HG03432 (cell line): ENCODE results near the gene LBH.
A peak's percentile ranks its signal among the peaks of the same experiment; 100 is the strongest.

Source experiments
- ATAC-seq: cut with Tn5 transposase; IDR thresholded peaks from one replicate; pipeline ENCODE4 v1.9.1; 2021; ENCODE audit warnings: mild to moderate bottlenecking, moderate library complexity; ENCODE audit not compliant: unreplicated experiment

Gene LBH

DNA sequence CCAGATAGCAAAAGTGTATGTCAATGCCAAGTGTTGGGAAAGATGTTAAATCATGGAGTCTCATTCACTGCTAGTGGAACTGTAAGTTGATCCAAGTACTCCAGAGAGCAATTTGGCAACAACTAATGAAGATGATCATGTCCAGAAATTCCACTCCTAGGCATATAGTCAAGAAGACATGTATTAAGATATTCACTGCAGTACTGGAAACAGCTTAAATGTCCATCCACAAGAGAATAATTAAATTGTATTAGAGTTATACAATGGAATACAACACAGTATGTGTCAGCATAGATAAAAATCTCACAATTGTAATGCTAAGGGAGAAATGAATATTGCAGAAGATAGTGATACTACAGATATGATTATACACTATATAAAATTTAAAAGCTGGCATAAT lies 15.2 kb upstream of the LBH start:
- ATAC-seq, result no peak

DNA sequence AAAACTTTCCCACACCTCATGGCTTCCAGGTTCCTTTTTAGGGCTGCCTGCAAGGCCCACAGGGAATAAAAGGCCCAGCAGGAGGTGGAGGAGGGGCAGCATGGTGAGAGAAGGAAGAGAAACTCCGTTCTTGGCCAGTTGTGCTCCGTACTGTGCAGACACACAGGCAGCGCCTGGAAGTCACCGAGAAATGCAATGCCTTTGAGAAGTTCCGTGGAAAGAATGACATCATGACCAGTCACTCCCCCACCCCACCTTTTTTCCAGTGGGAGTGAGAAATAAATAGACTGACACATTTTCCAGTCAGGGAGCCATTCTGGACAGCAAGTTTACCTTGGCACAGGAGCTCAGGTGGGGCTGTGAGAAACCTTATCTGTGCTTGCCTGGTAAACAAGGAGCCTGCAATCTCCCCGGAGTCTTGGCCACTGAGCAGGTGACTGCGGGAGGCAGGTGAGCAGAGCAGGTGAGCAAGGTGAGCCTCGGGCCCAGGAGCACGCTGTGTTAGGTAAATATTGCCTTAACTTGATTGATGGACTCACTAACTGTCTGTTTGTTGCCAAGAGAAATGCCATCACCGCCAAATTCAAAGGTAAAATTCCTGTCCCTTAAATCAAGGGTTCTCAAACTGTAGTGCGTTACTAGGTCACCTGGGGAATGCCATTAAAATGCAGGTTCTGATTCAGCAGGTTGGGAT lies 13.5 kb upstream of the LBH start:
- peak; percentile 49 for ATAC-seq

DNA sequence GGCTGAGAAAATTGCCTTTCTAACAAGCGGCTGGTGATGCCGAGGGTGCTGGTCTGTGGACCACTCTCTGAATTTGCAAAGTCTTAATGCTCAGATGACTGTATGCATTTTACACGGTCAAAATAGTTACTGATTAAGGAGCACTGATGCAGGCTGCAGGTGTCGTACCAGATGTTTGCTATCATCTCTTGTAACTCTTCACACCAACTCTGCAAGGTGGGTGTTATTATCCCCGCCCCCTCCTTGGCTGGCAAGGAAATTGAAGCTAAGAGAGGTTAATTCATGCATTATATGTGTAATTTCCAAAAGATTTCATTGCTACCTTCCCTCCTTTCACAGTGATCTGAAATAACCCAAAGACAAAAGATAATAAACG lies 13.0 kb upstream of the LBH start:
- ATAC-seq, result no peak

DNA sequence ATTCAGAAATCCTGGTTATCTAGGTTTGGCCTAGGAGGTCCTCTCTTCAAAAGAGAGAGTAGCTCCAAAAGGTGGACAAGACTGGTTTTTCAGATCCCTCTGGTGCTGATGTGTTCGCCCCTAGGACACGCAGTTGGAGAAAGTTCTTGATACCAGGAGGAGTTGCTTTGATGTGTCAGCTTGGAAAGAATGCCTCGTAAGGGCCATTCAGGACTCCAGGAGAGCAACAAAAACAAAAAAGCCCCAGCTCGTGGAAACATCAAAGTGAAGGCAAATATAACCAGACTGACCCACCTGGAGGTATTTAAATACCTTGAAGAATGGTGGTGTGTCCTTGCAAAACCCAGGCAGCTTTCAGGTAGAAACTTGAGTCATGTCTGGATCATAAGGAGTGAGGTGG lies 12.5 kb upstream of the LBH start:
- ATAC-seq, result no peak

DNA sequence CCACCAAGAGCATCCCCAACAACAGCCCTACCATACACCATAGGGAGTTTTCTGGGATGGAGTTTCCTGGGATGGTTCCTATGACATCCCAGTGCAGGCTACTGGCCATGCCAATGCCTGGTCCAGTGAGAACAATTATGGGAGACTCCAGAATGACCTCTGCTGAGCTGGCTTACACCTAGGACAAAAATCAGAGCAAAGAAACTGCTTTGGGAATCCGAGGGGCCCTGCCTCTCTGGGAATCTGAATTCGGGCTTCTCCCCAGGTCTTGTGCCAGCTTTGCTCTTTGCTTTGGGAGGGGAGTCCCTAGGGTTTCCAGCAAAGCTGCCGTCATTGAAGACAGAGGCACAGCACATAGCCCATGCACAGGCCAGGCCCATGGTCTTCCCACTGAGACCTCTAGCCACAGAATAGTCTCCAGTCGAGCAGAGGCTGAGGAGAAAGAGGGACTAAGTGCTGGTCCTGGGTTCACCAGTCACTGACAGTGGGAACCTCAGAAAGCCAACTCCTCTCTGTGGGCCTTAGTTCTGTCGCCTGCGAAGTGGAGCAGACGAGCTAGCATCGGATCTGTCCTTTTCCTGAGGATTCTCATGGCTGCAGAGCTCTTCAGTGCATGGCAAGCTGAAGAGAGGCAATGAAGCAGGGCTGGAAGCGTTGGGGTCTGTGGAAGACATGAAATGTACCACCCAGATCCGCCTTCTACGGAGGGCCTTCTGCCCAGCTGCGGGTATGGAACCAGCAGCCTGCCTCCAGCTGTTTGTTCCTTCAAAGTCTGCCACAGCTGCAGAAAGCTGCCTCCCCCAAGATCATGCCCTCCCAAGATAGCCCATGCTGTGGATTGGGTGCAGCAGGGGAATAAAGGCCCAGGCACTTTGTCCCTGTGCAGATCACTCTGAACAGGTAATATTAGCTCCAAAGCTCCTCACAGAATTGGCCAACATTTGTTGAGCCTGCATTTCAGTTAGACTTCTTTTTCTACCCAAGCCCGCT lies 11.2 kb upstream of the LBH start:
- ATAC-seq, result no peak

DNA sequence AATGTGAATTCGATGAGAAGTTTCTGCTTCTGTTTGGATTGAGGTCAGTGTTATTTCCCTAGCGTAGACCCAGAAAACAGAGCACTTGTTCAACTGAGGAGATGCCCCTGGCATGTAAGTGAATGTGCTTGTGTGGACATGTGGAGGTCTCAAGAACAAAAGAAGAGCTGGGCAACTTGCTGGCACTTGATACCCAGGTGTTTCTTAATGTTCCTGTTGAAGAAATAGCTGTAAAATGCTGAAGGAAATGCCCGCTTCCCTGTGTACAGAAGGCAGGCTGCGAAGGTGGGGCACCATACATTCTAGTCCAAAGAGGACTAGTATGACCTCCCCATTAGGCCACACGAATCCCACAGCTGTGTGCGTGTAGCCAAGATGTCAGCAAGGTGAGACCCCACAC lies 9.8 kb upstream of the LBH start:
- ATAC-seq, result no peak

DNA sequence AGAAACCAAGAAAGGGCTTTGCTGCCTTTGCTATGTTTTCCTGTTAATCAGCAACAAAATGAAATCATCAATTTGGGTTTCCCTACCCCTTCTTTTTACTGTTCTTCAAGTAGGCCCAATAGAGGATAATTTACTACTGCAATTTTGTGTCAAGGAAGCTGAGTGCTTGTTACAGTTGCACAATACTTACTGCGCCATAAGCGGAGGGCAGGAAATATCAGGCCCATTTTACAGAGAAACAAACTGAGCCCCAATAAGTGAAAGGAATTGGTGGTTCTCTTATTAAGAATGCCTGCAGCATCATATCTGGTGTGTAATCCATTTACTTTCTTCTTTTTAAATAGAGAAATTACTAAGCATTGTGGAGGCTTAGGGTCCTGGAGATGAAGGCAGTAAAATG lies 9.3 kb upstream of the LBH start:
- ATAC-seq, result no peak

DNA sequence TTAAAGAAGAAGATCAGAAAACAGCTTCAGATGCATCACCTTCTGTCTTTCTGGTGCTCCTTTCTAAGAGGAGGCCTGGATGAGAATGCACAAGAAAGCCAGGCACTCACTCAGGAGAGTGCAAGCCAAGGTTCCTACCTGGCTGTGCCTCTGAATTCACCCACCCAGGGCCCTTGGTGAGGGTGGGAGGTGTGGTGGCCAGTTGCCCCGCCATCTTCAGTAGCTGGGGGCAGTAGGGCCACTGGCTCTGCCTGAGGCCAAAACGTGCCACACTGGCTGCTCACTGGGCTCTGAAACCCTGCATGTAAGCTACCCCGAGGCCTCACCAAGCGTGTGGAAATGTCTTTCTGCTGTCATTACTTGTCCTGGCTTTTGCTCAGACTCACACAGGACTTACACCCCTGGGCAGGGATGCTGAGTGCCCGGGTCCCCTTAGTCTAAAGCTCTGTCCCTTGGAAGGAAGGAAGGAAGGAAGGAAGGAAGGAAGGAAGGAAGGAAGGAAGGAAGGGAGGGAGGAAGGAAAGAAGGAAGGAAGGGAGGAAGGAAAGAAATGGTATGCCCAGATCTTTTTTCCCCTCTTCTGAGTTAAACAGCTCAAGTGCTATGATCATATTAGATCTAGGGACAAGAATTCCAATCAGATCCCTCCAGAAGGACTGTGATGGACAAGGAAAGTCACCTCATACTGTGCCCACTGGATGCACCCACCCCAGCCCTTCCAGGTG lies 8.5 kb upstream of the LBH start:
- no peak for ATAC-seq

DNA sequence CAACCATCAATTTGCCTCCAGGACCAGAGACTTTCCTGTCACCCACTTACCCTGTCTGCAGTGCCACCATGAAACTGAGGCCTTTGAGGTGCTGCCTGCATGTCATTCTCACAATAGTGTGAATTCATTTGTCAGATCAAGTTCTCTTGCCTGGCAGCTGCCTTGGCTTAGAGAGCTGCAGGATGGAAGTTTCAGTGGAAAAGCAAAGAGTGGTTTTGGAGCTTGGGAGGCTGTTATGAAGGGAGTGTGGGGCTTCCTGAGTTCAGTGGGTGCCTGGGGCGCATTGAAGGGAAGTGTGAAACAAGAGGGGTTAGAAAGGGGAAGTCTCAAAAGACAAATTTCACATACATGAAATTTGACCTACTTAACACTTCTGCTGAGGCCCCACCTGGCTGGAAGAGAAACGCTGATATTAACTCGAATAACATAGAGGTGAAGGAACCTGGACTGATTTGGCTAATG lies 7.9 kb upstream of the LBH start:
- ATAC-seq, result peak; percentile 57

DNA sequence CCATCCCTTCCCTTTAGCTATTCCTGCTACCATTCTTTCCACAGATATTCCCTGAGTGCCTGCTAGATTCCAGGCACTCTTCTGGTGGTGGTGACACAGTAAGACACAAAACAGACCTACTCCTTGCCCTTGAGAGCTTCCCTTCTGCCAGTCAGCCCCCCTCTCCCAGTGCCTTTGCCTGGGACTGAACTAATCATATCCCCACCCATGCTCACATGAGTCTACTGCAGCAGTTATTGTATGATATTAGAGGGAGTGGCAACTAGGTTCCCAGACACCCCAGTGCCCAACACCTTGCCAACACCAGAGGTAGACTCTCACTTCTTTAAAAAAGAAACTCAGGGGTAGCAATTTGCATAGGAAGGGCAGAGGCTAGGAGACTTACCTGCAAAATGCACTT lies 7.2 kb upstream of the LBH start:
- no peak for ATAC-seq

DNA sequence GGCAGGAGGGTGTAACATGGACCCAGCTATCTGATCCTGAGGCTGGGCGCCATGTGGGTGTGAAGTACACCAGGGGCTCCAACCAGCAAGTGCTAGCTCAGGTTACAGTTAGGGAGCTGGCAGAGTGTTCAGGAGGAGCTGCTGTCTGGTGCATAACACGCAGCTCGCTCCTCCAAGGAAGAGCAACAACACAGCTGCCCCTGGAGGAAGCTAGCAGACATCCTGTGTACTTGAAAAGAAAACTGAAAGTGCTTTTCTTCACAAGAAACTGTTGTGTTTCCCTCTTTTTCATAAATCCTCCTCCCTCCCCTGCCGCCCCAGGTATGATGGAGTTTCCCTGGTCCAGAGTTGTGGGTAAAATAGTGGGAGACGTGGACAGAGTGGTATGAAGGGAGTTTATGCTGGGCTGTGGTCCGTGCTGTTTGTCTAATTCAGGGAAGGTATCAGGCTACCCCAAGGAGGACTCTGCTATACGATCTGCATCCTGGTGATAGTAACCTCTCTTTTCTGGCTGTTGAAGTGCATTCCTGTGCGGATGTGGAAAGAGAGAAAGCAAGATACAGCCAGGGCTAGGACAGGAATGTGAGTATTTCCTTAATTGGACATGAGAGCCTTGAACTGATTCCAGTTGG lies 6.1 kb upstream of the LBH start:
- ATAC-seq, result peak; percentile 50

DNA sequence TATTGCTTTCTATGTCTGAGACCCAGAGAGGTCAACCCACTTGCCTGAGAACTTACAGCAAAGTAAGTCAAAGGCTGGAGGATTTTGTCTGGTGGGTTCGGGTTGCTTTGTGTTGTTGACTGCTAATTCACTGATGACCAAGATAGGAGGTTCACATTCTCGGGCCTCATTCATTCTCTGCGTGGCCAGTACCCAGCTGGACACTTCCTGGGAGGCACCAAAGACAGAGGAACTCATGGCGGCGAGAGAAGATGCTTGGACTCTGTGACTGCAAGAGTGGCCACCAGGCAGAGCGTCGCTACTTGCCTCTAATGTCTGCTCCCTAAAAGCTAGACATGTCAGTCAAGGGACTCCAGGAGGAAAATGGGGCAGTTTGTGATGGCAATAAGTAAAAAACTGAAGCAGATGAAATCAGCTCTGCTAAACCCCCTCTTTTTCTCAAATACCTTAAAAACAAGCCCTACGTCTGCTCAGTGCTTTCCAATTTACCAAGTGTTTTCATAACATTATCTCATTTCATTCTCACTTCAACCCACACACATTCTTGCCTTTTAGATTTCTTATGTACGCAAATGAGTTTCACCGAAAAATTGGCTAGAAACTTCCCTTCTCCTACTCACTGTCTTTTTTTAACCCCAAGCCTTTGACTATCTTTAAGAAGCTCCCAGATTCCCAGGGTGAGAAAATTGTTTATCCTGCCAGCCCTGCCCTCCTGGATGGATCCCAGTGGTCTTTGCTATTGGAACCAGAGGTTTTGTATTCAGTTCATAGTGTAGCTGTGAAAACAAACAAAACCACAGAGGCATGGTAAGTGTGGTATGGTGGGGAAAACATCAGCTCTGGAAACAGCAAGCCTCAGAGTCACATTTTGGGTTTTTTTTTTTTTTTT lies 4.9 kb upstream of the LBH start:
- ATAC-seq, result peak; percentile 24

DNA sequence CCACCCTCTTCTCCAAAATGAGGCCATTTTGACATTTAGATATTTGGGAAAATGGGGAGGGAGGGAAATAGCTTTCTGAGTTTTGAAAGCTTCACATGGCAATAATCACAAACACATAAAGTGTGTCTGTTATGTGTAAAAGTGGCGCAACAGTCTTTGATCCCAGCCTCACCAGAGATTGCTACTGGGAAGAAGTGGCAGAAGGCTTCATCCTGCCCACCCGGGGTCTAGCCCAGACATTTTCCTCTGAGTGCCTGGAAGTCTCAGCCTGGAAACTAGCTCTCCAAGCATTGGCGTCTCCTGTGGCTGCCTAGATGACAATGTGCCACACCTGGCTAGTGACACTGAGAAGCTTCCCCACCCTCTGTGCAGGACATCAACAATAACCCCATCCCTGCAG lies 1.7 kb upstream of the LBH start:
- ATAC-seq, result no peak

DNA sequence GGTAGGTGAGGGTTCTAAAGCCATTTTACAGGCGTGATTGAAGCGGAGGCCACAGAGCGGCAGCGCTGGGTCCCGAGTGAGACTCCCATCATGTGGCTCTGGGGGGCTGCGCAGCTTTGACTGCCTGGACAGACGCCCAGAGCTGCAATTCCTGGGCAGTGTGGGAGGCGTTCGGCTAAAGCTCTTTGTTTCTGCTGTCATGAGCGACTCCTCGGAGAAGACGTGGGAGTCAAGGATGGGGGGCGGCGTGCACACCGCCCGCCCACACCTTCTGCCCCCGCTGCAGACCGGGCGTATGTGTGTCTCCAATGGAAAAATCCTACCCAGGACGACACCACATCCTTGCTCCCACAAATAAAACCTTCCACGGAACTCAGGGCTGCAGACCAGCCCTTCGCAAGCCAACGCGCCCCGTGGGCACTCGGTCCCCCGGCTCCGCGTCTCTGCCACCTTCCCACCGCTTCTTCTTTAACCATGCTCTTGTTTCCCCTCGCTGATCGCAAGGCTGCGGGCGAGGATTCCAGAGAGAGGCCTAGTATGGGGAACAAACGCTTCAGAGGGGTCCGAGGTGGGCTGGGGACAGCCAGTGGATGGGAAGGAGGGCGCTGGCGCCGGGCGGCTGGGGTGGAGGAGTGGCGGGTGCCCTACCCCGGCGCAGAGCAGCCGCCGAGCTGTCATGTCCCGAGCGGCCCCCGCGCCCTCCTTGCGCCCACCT lies 680 bp upstream of the LBH start:
- ATAC-seq, result peak; percentile 23

DNA sequence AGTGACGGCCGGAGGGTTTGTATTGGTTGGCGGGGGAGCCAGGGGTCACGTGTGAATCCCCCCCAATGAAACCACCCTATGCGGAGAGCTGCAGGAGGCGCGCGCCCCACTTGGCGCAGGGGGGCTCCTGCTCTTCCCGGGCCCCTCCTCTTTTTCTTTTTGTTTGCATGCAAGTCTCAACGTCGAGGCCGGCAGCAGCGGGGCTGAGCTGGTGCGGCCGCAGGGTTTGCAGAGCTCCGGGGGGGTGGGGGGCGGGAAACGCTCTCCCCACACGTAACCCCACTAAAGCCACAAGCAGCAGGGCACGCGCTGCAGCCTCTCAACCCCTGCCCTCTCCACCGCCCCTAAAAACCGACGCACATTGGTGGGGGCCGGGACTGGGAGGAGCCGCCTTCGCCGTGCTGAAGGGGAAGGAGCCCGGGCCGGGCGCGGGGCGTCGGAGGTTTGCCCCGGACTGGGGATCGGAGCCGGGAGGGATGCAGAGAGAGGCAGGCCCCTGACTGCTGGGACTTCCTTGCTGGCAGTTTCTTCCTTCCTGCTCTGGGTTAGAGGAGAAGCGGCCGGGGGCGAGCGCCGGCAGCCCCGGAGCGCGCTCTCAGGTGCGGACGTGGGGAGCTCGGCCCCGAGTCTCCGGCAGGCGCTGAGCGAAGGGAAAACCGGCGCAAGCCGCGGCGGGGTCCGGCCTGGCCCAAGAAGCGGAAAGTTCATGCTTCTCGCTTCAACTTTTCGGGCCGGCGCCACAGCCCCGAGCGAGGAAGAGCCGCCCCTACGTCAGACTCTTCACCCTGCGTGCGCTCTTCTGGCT lies 864 bp downstream of the LBH start:
- ATAC-seq, result peak; percentile 36

DNA sequence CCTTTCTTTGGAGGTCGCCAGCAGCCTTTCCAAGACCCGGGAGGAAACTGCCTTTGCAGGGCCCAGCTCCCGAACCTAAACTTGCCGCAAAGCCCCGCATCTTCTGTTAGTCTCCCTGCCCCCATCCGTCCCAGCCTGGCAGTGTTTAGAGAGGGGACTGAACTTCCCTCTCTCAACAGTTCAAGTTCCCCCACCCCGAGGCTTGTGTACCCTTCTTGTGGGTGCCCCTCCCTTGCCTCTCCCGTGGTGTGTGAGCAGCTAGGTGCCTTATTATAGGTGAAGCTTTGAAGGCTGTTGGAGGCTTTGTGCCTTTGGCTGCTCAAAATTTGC lies 1.4 kb downstream of the LBH start:
- no peak for ATAC-seq

DNA sequence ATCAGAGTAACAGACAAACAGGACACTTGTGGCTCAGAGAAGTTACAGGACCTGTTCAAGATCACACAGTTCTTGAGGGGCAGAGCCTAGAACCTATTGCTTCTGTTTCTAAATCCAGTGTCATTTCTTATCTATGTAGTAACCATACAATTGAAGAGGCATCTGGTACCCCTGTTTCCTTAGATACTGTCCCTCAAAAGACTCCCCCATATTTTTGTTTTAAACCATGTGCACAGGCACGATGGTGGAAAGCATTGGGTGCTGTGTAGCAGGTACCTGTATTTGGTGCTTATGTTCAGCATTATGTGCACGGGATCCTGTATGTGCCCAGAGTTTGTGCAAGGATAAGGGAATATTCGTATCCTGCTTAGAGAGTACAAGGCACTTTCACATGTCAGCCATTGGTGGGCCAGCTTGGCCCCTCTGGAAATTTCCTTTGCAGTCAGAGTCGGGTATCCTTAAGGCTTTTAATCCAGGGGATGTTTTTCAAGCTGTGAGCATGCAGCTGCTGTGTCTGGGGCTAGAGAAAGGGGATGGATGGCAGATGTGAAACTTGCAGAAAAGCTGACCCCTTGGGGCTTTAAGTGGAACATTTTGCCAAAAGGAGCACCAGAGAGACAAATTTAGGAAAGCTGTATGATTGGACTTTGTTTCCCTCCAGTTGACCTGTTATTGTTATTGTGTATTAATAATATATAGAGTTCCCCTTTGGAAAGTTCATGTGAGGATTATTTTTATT lies 2.1 kb downstream of the LBH start:
- no peak for ATAC-seq
